ENCODE results near the gene ARVCF.

The ARVCF gene

GRCh38 chr22:19984851-19985811, 31.5 kb downstream of the ARVCF start:
- no peak for DNase-seq

DNA sequence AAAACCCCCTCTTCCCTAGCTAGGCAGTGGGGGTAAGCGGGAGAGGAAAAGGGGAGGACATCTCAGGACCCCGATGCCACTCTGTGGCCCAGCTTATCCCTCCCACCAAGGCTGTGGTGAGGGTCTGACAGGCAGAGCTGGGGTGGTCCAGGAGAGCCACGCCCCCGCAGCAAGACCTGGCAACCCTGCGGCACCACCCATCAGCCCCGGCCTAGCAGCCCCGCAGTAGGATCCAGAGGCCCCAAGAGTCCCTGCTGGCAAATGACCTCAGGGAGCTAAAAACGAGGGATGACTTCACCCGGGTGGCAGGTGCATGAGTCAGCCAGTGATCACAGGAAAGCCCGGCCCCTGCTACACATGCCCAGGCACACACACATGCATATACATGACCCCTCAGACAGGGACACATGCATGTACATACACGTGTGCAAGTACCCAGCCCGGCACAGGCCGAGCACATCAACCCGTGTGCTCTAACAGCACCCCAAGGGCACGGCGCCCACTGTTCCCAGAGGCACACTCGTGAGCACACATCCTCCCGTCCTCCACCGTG, 32.3 kb downstream of the ARVCF start:
- no peak for DNase-seq

DNA sequence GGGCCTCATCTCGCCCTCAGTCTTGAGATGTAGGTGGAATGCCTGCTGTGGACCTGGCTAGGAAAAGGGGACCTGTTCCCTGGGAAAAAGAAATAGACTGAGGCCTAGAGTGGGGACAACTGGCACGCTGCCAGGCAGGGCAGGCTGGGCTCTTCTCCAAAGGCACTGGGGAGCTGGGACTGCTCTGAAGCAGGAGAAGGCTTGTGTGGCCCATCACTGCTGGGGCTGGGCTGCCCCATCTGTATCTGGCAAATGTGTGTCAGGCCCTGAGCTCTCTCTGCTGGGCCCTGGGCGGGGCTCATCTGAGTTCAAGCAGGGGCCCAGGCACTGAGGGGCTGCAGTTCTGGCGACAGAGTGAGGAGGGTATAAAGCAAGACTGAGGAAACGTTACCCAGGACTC, 32.9 kb downstream of the ARVCF start:
- no peak for DNase-seq

DNA sequence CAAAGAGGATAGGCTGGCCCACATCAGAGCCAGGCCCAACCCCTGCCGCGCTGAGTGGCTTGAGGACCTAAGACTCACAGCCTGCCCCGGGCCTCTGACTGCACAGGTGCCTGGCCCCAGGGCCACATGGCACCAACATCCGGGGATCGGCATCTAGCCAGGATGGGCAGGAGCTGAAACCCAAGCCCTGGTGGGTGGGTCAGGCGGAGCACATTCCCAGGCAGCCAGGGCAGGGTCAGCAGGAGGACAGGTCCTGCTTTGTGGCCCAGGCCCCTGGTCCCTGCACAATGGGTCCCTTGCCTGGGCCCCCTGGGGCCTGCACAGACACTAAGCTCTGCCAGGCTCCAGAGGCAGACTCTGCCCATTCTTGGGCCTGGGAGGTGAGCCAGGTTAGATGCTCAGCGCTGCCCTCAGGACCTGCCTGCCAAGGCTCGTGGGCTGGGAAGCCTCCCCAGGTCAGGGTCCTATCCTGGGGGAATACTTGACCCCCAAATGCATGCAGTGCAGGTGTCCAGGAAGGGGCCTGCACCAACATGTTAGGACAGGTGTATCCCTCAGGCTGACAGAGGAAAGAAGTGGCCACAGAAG, 33.5 kb downstream of the ARVCF start:
- no peak for DNase-seq

- no peak for DNase-seq
These were observed 34.4 kb downstream of the ARVCF start for GRCh38 chr22:19981961-19982920.

GRCh38 chr22:19981171-19981960, 35.3 kb downstream of the ARVCF start:
- no peak for DNase-seq

DNA sequence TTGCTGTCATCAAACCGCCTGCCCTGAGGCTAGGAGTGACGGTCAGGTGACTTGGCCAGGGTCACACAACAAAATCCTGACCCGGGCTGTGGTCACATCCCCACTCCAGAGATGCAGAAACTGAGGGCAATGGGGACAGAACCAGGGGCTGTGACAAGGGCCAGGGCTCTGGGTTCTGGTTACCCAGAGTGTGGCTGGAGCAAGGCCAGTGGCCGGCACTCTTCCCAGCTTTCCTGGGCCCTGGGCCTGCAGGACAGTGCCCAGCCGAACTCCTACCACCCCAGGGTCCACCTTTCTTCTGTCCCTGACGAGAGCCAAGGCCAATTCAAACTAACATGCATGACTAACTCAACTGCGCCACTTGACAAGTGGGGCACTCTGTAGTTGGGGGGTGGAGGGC, 35.9 kb downstream of the ARVCF start:
- no peak for DNase-seq

DNA sequence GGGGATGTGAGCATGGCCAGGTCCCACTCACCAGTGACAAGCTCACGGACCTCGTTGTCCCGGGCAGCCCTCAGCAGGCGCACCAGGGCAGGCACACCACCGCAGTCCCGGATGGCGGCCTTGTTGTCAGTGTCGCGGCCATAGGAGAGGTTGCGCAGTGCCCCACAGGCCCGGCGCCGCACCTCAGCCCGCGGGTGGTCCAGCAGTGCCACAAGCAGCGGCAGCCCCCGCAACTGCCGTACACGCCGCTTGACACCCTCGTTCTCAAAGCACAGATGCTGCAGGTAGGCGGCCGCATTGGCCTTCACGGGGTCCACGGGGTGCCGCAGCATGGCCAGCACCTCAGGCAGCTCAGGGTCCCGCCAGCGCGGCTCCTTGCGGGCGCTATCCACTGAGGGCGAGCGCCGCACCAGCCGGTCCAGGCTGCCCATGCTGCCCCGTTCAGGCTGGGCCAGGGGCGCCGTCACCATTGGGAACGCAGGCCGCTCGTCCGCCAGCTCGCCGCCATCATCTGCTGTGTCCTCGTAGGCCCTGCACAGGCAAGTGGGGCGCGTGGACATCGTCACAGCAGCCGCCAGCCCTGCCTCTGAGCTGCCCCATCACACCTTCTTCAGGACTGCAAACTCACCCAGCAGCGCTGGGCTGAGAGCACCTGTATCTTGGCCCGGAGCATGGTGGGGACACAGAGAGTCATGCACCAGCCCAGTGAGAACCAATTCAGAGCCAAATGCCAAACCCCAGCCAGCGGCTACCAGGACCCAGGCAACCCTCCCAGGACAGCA, 36.7 kb downstream of the ARVCF start:
- DNase-seq, result no peak

- no peak for DNase-seq
These were observed 37.9 kb downstream of the ARVCF start for GRCh38 chr22:19978748-19979147.

DNA sequence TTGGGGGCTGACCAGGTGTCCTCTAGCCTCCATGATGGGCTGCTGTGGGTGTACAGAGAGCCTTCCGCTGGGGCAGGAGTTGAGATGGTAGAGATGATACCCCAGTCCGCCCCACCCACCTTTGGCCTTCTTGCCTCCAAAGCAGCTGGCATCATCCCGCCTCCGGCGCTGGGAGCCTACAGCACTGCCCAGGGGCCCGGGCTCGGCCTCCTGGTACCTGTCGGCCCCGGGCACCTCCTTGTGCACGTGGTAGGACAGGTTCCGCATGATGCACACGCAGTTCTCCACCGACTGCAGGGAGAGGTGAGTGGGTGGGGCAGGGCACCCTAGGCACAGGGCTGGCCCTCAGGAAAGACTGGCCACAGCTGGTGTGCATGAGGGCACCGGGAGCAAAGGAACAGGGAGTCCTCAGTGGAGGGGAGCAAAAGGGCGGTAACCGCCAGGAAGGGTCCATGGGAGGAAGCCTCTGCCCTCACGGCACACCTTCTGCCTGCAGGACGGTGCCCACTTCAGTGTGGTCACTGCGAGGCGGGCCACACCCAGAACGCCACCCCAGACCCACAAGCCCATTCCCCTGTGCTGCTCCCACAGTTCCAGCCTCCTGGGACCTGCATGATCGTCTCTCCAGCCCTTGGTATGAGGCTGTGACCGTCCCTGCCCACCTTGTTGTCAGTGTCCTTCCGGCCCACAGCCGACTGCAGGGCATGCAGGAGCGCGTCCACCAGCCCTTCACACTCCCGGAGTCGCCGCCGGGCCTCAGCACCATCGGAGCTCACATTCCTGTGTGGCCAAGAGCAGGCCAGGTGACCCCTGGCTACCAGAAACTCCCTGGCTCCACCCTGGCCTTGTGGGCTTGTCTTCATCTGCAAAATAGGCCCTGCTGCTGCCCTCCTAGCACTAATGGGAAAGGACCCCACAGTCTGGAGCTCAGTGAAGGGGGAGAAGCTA, 39.1 kb downstream of the ARVCF start:
- no peak for DNase-seq

- DNase-seq, result no peak
These were observed 40.0 kb downstream of the ARVCF start for GRCh38 chr22:19976671-19977070.

DNA sequence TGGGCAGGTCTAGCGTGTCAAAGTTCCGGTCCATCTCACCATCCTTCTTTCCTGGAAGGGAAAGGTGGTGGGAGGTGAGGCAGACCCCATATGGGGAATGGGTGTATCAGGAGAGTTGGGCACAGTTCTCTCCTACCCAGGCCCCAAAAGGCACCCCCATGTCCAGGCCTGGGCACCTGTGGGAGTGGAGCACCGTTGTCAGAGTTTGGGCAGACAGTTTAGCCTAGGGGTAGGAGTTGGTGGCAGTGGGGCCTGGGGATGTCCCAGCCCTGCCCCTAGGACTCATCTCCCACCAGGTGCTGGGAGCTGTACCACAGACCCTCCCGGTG, 41.0 kb downstream of the ARVCF start:
- DNase-seq, result no peak

DNA sequence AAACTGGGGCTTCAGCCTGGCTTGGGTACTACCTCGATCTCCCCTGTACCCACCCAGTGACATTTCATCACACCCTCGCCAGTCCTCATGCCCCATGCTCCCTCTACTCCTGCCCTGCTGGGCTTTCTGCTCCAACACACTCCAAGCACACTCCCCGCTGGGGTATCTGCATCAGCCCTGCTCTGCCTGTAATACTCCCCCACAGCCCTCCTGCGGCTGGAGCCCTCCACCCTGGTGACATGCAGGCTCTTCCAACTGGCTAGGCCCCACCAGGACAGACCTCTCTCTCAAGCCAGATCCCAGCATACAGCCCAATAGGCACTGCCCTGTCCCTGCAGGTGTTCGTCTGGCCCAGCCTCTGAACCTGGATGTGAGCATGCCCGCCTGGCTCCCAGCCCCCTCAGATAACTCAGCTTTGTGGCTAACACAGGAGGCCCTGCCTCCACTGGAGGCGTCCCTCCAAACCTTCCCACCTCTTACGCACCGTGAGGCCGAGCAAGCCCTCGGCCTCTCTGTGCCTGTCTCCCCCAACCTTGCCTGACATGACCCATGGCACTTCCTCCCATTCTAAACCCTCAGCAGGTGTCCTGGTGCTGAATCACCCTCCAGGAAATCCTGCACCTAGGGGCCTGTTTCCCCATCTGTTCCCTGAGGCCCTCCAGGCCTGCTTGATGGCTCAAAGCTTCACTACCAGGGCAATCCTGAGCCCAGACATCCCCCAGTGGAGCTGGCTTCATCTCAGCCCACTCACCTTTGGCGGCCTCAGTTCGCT, 41.5 kb downstream of the ARVCF start:
- no peak for DNase-seq

DNA sequence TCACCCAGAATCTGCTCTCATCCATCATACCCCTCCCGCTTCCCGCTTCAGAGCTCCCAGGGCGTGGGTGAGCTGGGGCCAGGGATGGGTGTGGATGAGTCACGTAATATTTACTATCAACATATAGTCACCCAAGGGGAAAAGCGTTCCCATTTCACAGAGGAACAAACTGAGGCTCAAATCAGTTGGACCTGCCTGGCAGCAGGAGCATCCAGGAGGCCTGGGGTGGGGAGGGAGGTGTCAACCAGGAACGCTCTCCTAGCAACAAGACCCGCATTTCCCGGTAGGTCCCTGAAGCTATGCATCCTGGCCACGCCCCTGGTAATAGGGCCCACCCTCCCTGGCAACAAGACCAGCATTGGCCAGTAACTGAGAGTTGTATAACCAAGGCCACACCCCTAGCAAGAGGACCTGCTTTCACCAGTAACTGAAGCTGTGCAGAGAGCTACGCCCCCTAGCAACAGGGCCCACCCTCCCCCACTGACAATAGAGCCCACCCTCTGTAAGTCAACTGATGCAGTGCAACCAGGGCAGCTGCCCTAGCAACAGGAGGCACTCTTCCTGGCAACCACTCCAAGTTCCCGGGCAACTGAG, 42.3 kb downstream of the ARVCF start:
- DNase-seq, result peak; percentile 29

- DNase-seq, result no peak
These were observed 42.9 kb downstream of the ARVCF start for GRCh38 chr22:19973551-19974267.

- no peak for DNase-seq
These were observed 43.7 kb downstream of the ARVCF start for GRCh38 chr22:19972652-19973550.

DNA sequence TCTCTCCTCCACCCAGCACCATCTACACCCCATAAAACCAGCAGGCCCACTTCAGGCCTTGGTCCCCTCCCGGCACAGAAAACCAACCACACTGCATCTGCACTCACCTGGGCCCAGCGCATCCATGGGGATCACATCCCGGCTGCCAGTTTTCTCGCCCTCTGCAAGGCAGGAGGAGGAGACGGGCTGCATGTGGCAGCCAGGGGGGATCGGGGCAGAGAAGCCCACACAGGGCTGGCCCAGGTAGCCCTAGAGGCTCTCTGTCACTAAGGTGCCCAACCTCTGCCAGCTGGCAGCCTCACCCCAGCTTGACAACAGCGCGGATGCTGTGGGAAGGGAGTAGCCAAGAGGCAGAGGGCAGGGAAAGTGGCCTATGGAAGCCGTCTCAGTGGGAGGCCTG, 44.4 kb downstream of the ARVCF start:
- DNase-seq, result no peak

Measured in CD4-positive, alpha-beta T cell treated with Interleukin-12 subunit alpha and Interleukin-12 subunit beta, for 1 hour (primary cell).